Mesenchymal stem cell (in vitro differentiated cells and primary cell): ENCODE data around the gene H2BK1.

Experiments used
- DNase-seq: peaks from one replicate; pipeline ENCODE4 v3.0.0-alpha.2; 2013
- H2AFZ ChIP-seq: one replicate; pipeline ENCODE4 v1.6.1; 2013; ENCODE audit warnings: low read depth, mild to moderate bottlenecking, control low read depth, inconsistent platforms, low read length, moderate library complexity
- H2AK5ac ChIP-seq: 2 replicates; pipeline ENCODE4 v1.6.1; 2013; ENCODE audit warnings: low read length, moderate library complexity, mild to moderate bottlenecking, inconsistent platforms; ENCODE audit not compliant: severe bottlenecking
- H2BK120ac ChIP-seq: one replicate; pipeline ENCODE4 v1.6.1; 2013; ENCODE audit warnings: low read depth, mild to moderate bottlenecking, inconsistent platforms, low read length, moderate library complexity
- H2BK12ac ChIP-seq, 2 experiments: one replicate each; pipeline ENCODE4 v1.6.1; 2013; ENCODE audit warnings: inconsistent platforms in 2 of 2, low read length in 2 of 2, mild to moderate bottlenecking in 2 of 2, moderate library complexity in 2 of 2, control low read depth in 1 of 2
- H2BK15ac ChIP-seq: one replicate; pipeline ENCODE4 v1.6.1; 2013; ENCODE audit warnings: mild to moderate bottlenecking, low read depth, inconsistent platforms; ENCODE audit not compliant: poor library complexity, severe bottlenecking
- H2BK5ac ChIP-seq: 2 replicates; pipeline ENCODE4 v1.6.1; 2013; ENCODE audit warnings: low read depth, mild to moderate bottlenecking, low read length, control low read depth, inconsistent platforms; ENCODE audit not compliant: poor library complexity, severe bottlenecking
- H3K14ac ChIP-seq, 2 experiments: one replicate each; pipeline ENCODE4 v1.6.1; 2013; ENCODE audit warnings: inconsistent platforms in 2 of 2, low read length in 2 of 2, control low read depth in 1 of 2, mild to moderate bottlenecking in 1 of 2, moderate library complexity in 1 of 2
- H3K18ac ChIP-seq, 2 experiments: one replicate each; pipeline ENCODE4 v1.6.1; 2013; ENCODE audit warnings: inconsistent platforms in 2 of 2, low read length in 2 of 2, control low read depth in 1 of 2, low read depth in 1 of 2, mild to moderate bottlenecking in 1 of 2
- H3K23ac ChIP-seq, 2 experiments: one replicate each; pipeline ENCODE4 v1.6.1; 2013; ENCODE audit warnings: inconsistent platforms in 2 of 2, low read length in 2 of 2, mild to moderate bottlenecking in 2 of 2, moderate library complexity in 2 of 2, control low read depth in 1 of 2
- H3K27ac ChIP-seq: 2 replicates; pipeline ENCODE4 v1.5.1; 2013; ENCODE audit warnings: mild to moderate bottlenecking, moderate library complexity, low read length, control low read depth, inconsistent platforms; ENCODE audit not compliant: poor library complexity, severe bottlenecking
- H3K27me3 ChIP-seq, 2 experiments: 2 replicates each; pipeline versions ENCODE4 v1.6.1 to v1.7.0; 2013; ENCODE audit warnings: low read length in 2 of 2, mild to moderate bottlenecking in 2 of 2, moderate library complexity in 2 of 2, control low read depth in 1 of 2, inconsistent platforms in 1 of 2; ENCODE audit not compliant: control insufficient read depth in 1 of 2, insufficient read depth in 1 of 2
- H3K36me3 ChIP-seq, 2 experiments: 2 replicates each; pipeline versions ENCODE4 v1.6.1 to v1.7.0; 2013; ENCODE audit warnings: low read length in 2 of 2, control low read depth in 1 of 2, inconsistent platforms in 1 of 2, low read depth in 1 of 2, mild to moderate bottlenecking in 1 of 2; ENCODE audit not compliant: insufficient read depth in 2 of 2, control insufficient read depth in 1 of 2
- H3K4ac ChIP-seq, 2 experiments: one replicate each; pipeline ENCODE4 v1.6.1; 2013; ENCODE audit warnings: inconsistent platforms in 2 of 2, low read length in 2 of 2, mild to moderate bottlenecking in 2 of 2, moderate library complexity in 2 of 2, control low read depth in 1 of 2, low read depth in 1 of 2
- H3K4me1 ChIP-seq: 2 replicates; pipeline ENCODE4 v1.6.1; 2013; ENCODE audit warnings: low read depth, low read length, control low read depth; ENCODE audit not compliant: control insufficient read depth, insufficient read depth
- H3K4me2 ChIP-seq: 2 replicates; pipeline ENCODE4 v1.6.1; 2013; ENCODE audit warnings: low read length, mild to moderate bottlenecking, inconsistent platforms; ENCODE audit not compliant: poor library complexity, severe bottlenecking
- H3K4me3 ChIP-seq, 2 experiments: 2 replicates each; pipeline versions ENCODE4 v1.5.1 to v1.7.0; 2013; ENCODE audit warnings: low read length in 2 of 2, mild to moderate bottlenecking in 2 of 2, control low read depth in 1 of 2, low read depth in 1 of 2; ENCODE audit not compliant: insufficient read depth in 1 of 2
- H3K79me1 ChIP-seq: replicated peaks from 2 replicates; pipeline ENCODE4 v1.6.1; 2013; ENCODE audit warnings: mild to moderate bottlenecking, control low read depth, low read length, inconsistent platforms; ENCODE audit not compliant: poor library complexity, severe bottlenecking
- H3K9ac ChIP-seq: 2 replicates; pipeline ENCODE4 v1.7.0; 2013; ENCODE audit warnings: mild to moderate bottlenecking, low read length, moderate library complexity
- H3K9me3 ChIP-seq: 2 replicates; pipeline ENCODE4 v1.7.0; 2013; ENCODE audit warnings: mild to moderate bottlenecking, low read length; ENCODE audit not compliant: control insufficient read depth
- H4K8ac ChIP-seq: one replicate; pipeline ENCODE4 v1.6.1; 2013; ENCODE audit warnings: inconsistent platforms, mild to moderate bottlenecking, low read length, moderate library complexity
- H4K91ac ChIP-seq: one replicate; pipeline ENCODE4 v1.6.1; 2013; ENCODE audit warnings: mild to moderate bottlenecking, low read length, inconsistent platforms
- WGBS: methylation state at CpG from one replicate; pipeline ENCODE4 v1.1.7; 2013; ENCODE audit warnings: mixed read lengths; 5-methylcytosine and 5-hydroxymethylcytosine counted together

H2BK1 gene

DNA sequence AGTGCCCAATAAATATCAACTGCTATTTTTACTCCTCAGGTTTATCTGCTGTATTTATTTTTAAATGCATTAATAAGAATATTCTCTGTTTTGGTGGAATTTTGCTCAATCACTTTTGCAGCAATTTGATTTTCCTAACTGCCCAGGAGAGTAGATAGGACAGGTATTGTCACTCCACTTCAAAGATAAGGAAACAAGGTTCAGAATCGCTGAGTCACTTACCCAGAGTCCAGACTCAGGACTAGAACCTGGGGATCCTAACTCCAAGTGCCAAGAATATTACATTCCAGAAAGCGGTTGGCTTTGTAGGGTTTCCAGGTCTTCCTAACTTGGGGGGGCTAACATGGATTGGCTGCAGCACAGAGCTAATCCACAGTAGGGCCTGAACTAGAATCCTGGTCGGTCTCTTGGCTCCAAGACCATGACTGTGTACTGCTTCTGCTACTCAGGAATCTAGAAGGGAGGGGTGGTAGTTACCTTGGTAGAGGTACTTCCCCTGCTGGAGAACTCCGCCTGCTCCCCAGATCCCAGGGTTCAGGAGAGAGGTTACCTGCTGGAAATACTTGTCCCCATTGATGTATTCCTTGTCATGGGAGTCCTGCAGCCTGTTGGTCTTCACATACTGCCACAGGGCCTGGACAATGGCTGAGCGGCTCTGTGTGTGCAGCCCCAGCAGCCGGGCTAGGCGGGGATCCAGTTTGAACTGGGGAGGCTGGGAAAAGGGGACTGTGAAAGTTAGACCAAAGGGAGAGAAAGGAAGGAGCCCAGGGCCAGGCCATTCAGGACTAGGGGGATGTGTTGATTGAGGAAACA, 30.9 kb upstream of the H2BK1 start:
- 93% methylated on average over 7 of the region's 7 CpGs for WGBS
- no peak overlapping the region for H2BK12ac ChIP-seq

DNA sequence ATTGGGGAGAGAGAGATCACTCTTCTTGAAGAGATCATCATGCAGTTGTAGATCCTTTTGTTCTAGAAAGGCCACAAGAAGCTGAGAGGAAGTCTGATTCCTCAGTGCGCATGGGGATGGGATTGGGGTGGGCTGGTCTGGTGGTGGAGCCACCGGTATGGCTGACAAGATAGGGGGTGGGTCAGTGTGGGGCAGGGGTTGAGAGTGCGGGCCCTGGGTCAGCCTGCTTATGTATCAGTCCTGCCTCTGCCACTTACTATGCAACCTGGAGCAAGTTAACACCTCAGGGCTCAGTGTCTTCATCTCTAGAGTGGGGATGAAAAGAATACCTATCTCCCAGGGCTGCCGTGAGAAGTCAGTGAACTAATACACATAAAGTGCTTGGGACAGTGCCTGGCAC, 30.2 kb upstream of the H2BK1 start:
- H3K36me3 ChIP-seq, result peaks cover 67 to 75% of the 10 kb centered on the region in 2 experiments
- no peak overlapping the region for H3K9ac ChIP-seq
- no peak overlapping the region for H2AFZ ChIP-seq
- H3K27me3 ChIP-seq, result no peaks in the 10 kb centered on the region
- no peak overlapping the region for H3K18ac ChIP-seq
- H2BK15ac ChIP-seq, result no peak overlapping the region
- H3K4ac ChIP-seq, result no peak overlapping the region
- H2AK5ac ChIP-seq, result no peak overlapping the region
- no peak overlapping the region for H3K4me3 ChIP-seq
- no peak overlapping the region for H2BK5ac ChIP-seq
- no peak for DNase-seq
- H3K23ac ChIP-seq, result no peak overlapping the region
- no peak overlapping the region for H4K91ac ChIP-seq
- H2BK12ac ChIP-seq, result no peak overlapping the region
- no peak overlapping the region for H3K27ac ChIP-seq
- peaks cover 33% of the 10 kb centered on the region for H3K79me1 ChIP-seq
- no peak overlapping the region for H2BK120ac ChIP-seq
- H3K14ac ChIP-seq, result no peak overlapping the region
- H3K4me1 ChIP-seq, result peaks cover 17% of the 10 kb centered on the region
- 81% methylated on average over 3 of the region's 4 CpGs for WGBS
- H3K9me3 ChIP-seq, result no peaks in the 10 kb centered on the region
- H3K4me2 ChIP-seq, result no peak overlapping the region
- H4K8ac ChIP-seq, result no peak overlapping the region

More for the DNA sequence above, 30.9 kb upstream of the H2BK1 start:
- Histone ChIP-seq H3K27ac (no peak overlapping the region), H2BK15ac (no peak overlapping the region), H4K91ac (no peak overlapping the region), H3K4ac (no peak overlapping the region), H3K9ac (no peak overlapping the region), H2BK5ac (no peak overlapping the region), H3K14ac (no peak overlapping the region), H3K27me3 (no peaks in the 10 kb centered on the region), H3K4me1 (peaks cover 19% of the 10 kb centered on the region), H3K4me3 (no peak overlapping the region), H3K36me3 (peaks cover 61 to 70% of the 10 kb centered on the region in 2 experiments), H3K9me3 (no peaks in the 10 kb centered on the region), H3K4me2 (no peak overlapping the region), H2BK120ac (no peak overlapping the region), H4K8ac (no peak overlapping the region), H3K79me1 (peaks cover 33% of the 10 kb centered on the region), H2AK5ac (no peak overlapping the region), H3K23ac (no peak overlapping the region), H3K18ac (no peak overlapping the region), H2AFZ (no peak overlapping the region)
- DNase-seq, result no peak

DNA sequence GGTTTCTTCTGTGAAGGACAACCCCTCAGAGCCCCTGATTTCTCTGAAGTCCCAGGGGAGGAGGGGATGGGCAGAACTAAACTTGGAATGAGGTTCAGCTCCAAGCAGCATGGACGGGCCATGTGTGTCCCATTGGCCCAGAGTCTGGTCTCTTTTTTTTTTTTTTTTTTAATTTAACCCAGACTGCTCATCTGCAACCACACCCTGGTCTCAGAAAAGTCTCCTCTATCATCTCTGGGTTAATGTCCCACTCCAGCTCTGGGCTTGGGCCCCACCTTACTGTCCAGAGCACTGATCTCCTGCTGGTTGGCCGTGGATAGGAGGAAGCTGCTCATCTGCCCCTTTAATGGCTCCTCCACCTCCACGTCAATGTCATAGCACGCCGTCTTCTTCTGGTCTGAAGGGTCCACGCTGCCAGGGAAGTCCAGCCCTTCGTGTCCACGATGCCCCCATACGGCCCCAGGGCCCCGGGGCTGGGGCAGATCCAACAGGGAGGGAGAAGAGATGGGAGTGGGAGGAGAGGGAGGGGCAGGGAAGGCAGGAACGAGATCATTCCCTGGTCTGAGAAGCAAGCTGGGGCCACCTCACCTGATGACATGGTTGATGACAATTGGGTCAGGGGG, 29.7 kb upstream of the H2BK1 start:
- Histone ChIP-seq H3K18ac (no peak overlapping the region), H3K23ac (no peak overlapping the region)
- 89% methylated on average over 11 of the region's 11 CpGs for WGBS

More for the DNA sequence above, 29.7 kb upstream of the H2BK1 start:
- Histone ChIP-seq H3K27ac (no peak overlapping the region), H3K27me3 (no peaks in the 10 kb centered on the region), H3K4me1 (peaks cover 18% of the 10 kb centered on the region), H2AFZ (no peak overlapping the region), H3K4me2 (no peak overlapping the region), H2AK5ac (no peak overlapping the region), H3K9me3 (no peaks in the 10 kb centered on the region), H3K14ac (no peak overlapping the region), H4K8ac (no peak overlapping the region), H4K91ac (no peak overlapping the region), H3K79me1 (peaks cover 30% of the 10 kb centered on the region), H3K4ac (no peak overlapping the region), H2BK120ac (no peak overlapping the region), H3K4me3 (no peak overlapping the region), H2BK12ac (no peak overlapping the region), H2BK5ac (no peak overlapping the region), H3K9ac (no peak overlapping the region), H3K36me3 (peaks cover 73 to 81% of the 10 kb centered on the region in 2 experiments), H2BK15ac (no peak overlapping the region)
- DNase-seq, result no peak
